ENCODE data around the gene BRD4. TPM values are rescaled to one million over a fixed set of nuclear protein-coding genes. Genes with fewer than 3 reads are reported as not detected.
A peak's percentile ranks its signal among the peaks of the same experiment; 100 is the strongest.

BRD4 gene
- total RNA-seq, 1 donor from 2014 or later = 42.4 TPM

DNA sequence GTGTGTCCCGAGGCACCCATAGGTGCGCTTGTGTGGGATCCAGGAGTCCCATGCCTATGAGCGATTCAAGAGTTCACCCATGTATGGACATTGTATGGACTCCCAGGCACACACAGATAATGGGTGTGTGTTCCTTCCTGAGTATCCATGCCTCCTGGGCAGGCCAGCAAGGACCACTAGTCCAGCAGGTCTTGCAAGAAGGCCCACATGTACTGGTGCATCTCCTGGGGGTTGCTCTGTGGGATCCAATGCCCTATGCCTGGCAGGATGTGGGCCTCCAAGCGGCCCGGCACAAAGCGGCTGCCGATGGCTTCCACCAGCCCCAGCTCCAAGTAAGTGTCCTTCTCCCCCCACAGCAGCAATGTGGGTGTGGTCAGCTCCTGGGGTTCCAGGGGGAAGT lies 105.1 kb downstream of the BRD4 start:
- peaks cover 15% of the 10 kb centered on the region for H3K27me3 ChIP-seq (ENCODE audit: control insufficient read depth, insufficient read depth, low read length)
- H3K4me3 ChIP-seq (ENCODE audit: low read depth, low read length) = no peak overlapping the region
- TF ChIP-seq, protein P1, sequence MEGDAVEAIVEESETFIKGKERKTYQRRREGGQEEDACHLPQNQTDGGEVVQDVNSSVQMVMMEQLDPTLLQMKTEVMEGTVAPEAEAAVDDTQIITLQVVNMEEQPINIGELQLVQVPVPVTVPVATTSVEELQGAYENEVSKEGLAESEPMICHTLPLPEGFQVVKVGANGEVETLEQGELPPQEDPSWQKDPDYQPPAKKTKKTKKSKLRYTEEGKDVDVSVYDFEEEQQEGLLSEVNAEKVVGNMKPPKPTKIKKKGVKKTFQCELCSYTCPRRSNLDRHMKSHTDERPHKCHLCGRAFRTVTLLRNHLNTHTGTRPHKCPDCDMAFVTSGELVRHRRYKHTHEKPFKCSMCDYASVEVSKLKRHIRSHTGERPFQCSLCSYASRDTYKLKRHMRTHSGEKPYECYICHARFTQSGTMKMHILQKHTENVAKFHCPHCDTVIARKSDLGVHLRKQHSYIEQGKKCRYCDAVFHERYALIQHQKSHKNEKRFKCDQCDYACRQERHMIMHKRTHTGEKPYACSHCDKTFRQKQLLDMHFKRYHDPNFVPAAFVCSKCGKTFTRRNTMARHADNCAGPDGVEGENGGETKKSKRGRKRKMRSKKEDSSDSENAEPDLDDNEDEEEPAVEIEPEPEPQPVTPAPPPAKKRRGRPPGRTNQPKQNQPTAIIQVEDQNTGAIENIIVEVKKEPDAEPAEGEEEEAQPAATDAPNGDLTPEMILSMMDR (IDR thresholded peaks at IDR 0.05; ENCODE audit: insufficient read depth, low read length, poor library complexity, severe bottlenecking) = no peak
- DNase-seq (ENCODE audit: low read depth) = no peak
- no peaks in the 10 kb centered on the region for H3K36me3 ChIP-seq (ENCODE audit: control insufficient read depth, insufficient read depth, low read length)

DNA sequence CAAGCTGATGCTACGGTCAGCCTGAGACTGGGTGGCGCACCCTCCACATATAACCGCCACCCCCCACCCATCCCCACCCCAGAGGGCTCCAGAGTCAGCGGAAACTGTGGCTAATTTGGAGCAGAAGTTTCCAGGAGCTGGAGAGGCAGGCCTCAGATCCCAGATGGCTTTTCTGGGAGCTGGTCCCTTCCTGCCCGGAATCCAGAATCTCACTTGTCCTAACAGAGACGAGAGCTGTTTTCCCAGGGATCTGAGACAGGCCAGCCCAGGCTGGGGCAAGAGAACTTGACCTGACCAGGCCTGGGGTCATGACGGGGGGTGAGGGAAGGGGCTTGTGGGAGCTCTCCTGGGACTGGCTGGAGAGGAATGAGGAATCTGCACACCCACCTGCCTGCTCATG lies 106.6 kb downstream of the BRD4 start:
- no peak for DNase-seq (ENCODE audit: low read depth)
- TF ChIP-seq, protein P1 (IDR thresholded peaks at IDR 0.05; ENCODE audit: insufficient read depth, low read length, poor library complexity, severe bottlenecking) = no peak
- no peaks in the 10 kb centered on the region for H3K36me3 ChIP-seq (ENCODE audit: control insufficient read depth, insufficient read depth, low read length)
- no peak overlapping the region for H3K4me3 ChIP-seq (ENCODE audit: low read depth, low read length)
- H3K27me3 ChIP-seq (ENCODE audit: control insufficient read depth, insufficient read depth, low read length) = no peaks in the 10 kb centered on the region

DNA sequence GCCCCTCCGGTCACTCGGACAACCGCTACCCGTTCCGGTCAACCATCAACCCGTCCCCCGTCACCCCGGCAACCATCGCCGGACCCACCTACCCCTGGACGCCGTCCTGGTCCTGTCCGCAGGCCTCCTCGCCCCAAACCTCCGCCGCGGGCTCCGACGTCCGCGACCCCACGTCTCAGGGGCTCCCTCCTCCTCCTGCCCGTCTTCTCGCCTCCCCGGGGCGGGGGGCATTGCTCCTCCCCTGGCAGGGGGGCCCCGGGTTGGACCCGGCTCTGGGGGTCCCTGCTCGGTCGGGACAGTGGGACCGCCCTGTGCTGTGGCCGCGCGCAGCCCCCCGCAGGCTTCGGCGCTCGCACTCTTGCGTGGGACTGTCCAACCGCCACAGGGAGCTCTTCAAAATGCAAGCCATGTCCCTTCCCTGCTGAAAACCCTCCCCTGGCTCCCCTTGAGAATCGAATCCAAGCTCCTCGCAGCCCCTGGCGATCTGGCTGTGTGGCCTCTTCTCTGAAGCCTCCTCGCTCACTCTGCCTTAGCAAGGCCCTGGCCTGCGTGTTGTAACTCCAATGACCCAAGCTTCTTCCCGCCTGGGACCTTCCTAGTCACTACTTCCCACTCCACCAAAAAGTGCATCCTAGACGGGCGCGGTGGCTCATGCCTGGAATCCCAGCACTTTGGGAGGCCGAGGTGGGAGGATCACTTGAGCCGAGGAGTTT lies 108.5 kb downstream of the BRD4 start:
- Histone ChIP-seq H3K4me3 (ENCODE audit: low read depth, low read length) (peak overlapping the region; percentile 65), H3K27me3 (ENCODE audit: control insufficient read depth, insufficient read depth, low read length) (no peaks in the 10 kb centered on the region), H3K36me3 (ENCODE audit: control insufficient read depth, insufficient read depth, low read length) (no peaks in the 10 kb centered on the region)
- DNase-seq (ENCODE audit: low read depth) = no peak
- TF ChIP-seq, protein P1 (IDR thresholded peaks at IDR 0.05; ENCODE audit: insufficient read depth, low read length, poor library complexity, severe bottlenecking) = no peak

DNA sequence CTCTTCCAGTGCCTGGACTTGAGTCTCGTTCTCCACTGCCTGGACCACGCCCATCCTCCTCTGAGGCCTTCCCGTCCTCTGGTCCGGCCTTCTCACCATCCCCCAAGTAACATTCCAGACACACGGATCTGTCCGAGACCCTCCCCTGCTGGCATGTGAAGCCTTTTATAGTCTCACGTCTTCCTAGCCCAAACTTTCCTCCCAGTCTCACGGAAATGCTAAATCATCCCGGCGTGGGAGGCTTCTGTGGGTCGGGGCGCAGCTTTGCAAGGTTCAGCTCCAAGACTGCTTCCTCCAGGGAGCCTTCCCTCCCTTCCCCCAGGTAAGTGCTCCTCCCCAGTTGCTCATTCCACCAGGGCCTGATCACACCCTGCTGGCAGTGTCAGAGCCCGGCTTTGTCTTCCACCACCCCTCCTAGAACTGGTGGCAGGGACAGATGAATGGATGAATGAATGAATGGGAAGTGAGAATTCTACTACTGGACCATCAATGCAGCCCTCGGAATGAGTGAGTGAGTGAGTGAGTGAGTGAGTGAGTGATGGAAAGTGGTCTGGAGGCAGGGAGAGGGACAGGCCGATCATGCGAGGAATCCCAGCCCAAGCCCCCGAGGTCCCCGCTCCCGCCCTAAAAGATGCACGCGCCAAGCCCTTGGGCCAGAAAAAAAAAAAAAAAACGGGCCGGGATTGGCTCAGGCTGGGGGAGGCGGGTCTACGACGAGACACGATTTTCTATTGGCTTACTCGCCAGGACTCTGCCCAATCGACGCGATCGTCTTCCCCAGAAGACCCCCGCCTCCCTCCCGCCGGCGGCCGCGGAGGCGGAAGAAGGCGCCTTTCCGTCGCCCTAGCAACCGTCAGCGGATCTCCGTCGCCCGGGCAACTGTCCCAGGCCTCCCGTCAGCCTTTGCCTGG lies 109.3 kb downstream of the BRD4 start:
- H3K4me3 ChIP-seq (ENCODE audit: low read depth, low read length) = peak overlapping the region; percentile 65
- no peaks in the 10 kb centered on the region for H3K27me3 ChIP-seq (ENCODE audit: control insufficient read depth, insufficient read depth, low read length)
- DNase-seq (ENCODE audit: low read depth) = peak; percentile 82
- H3K36me3 ChIP-seq (ENCODE audit: control insufficient read depth, insufficient read depth, low read length) = no peaks in the 10 kb centered on the region
- TF ChIP-seq, protein P1 (IDR thresholded peaks at IDR 0.05; ENCODE audit: insufficient read depth, low read length, poor library complexity, severe bottlenecking) = no peak

DNA sequence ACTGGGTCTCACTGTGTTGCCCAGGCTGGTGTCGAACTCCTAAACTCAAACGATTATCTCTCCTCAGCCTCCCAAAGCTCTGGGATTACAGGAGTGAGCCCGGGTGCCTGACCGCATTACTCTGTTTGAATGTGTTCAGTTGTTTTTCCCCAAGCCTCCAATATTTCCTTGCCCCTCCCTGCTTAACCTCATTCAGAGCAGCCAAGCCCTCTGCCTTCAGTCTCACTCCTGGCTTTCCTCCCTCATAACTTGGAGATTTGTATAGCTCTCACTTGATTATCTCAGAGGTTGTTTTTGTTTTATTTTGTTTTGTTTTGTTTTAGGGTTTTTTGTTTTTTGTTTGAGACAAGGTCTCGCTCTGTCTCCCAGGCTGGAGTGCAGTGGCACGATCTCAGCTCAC lies 111.5 kb downstream of the BRD4 start:
- Histone ChIP-seq H3K27me3 (ENCODE audit: control insufficient read depth, insufficient read depth, low read length) (no peaks in the 10 kb centered on the region), H3K36me3 (ENCODE audit: control insufficient read depth, insufficient read depth, low read length) (no peaks in the 10 kb centered on the region), H3K4me3 (ENCODE audit: low read depth, low read length) (no peak overlapping the region)
- DNase-seq (ENCODE audit: low read depth) = no peak
- TF ChIP-seq, protein P1 (IDR thresholded peaks at IDR 0.05; ENCODE audit: insufficient read depth, low read length, poor library complexity, severe bottlenecking) = no peak
